ENCODE measurements around the gene WDR27. TPM values are rescaled to one million over a fixed set of nuclear protein-coding genes. Genes with fewer than 3 reads are reported as not detected.

WDR27 gene
- total and polyA plus RNA-seq, 10 donors: 17.6 to 69.5 (median 45.7) TPM

- intact Hi-C loops (cut with DNase I; ENCODE audit: low total_unique reads): no loop called here
- WGBS, 5 donors: 95 to 97% (median 95%) methylated on average over 11 of the region's 11 CpGs
- Histone ChIP-seq H3K4me1 (peaks cover 0 to 19% (median 6%) of the 10 kb centered on the region in 6 donors), H3K4me3 (no peak overlapping the region), H3K36me3 (peaks cover 0 to 25% (median 6%) of the 10 kb centered on the region in 6 donors), H3K27ac (no peak overlapping the region), H3K9me3 (no peaks in the 10 kb centered on the region), H3K27me3 (replicated peaks in 1 of 7) (no peaks in the 10 kb centered on the region)
- no peak for TF ChIP-seq POLR2A (IDR thresholded peaks at IDR 0.05)
- TF ChIP-seq CTCF (IDR thresholded peaks at IDR 0.05 in 8 of 11, conservative IDR thresholded peaks at IDR 0.05 in 3 of 11): no peak
- no peak for TF ChIP-seq POLR2AphosphoS5 (IDR thresholded peaks at IDR 0.05)
- DNase-seq: no peak
Observed at GRCh38 chr6:169652896-169653295, 48.9 kb downstream of the WDR27 start.

- peaks cover 0 to 11% (median 0%) of the 10 kb centered on the region in 6 donors for H3K36me3 ChIP-seq
- H3K27me3 ChIP-seq (replicated peaks in 1 of 7): no peaks in the 10 kb centered on the region
- no peak overlapping the region for H3K4me3 ChIP-seq
- H3K9me3 ChIP-seq: no peaks in the 10 kb centered on the region
- H3K27ac ChIP-seq: no peak overlapping the region
- intact Hi-C loops (cut with DNase I; ENCODE audit: low total_unique reads): no loop called here
- no peak for TF ChIP-seq POLR2A (IDR thresholded peaks at IDR 0.05)
- TF ChIP-seq CTCF (IDR thresholded peaks at IDR 0.05 in 8 of 11, conservative IDR thresholded peaks at IDR 0.05 in 3 of 11): no peak
- TF ChIP-seq POLR2AphosphoS5 (IDR thresholded peaks at IDR 0.05): no peak
- H3K4me1 ChIP-seq: peaks cover 0 to 19% (median 6%) of the 10 kb centered on the region in 6 donors
- whole genome bisulfite sequencing, 5 donors: 91 to 96% (median 95%) methylated on average over 12 of the region's 12 CpGs
- DNase-seq: no peak
Observed at GRCh38 chr6:169651498-169651897, 50.3 kb downstream of the WDR27 start.

- Histone ChIP-seq H3K36me3 (peaks cover 0 to 8% (median 0%) of the 10 kb centered on the region in 6 donors), H3K9me3 (no peaks in the 10 kb centered on the region), H3K4me3 (no peak overlapping the region), H3K27ac (no peak overlapping the region), H3K27me3 (replicated peaks in 1 of 7) (no peaks in the 10 kb centered on the region), H3K4me1 (peaks cover 0 to 19% (median 6%) of the 10 kb centered on the region in 6 donors)
- no peak for TF ChIP-seq CTCF (IDR thresholded peaks at IDR 0.05 in 8 of 11, conservative IDR thresholded peaks at IDR 0.05 in 3 of 11)
- TF ChIP-seq POLR2A (IDR thresholded peaks at IDR 0.05): no peak
- no peak for TF ChIP-seq POLR2AphosphoS5 (IDR thresholded peaks at IDR 0.05)
- no peak for DNase-seq
- intact Hi-C loops (cut with DNase I; ENCODE audit: low total_unique reads): no loop called here
- 94 to 100% (median 97%) methylated on average over 4 to 6 of the region's 6 CpGs for WGBS, 5 donors
Observed at GRCh38 chr6:169650959-169651292, 50.9 kb downstream of the WDR27 start.

GRCh38 chr6:169650241-169650958 is 51.4 kb downstream of the WDR27 start:
- intact Hi-C loops (cut with DNase I; ENCODE audit: low total_unique reads): no loop called here
- H3K9me3 ChIP-seq: no peaks in the 10 kb centered on the region
- H3K27ac ChIP-seq: no peak overlapping the region
- H3K4me3 ChIP-seq: no peak overlapping the region
- no peaks in the 10 kb centered on the region for H3K27me3 ChIP-seq (replicated peaks in 1 of 7)
- 91 to 97% (median 96%) methylated on average over 3 of the region's 3 CpGs for WGBS, 5 donors
- DNase-seq: no peak
- peaks cover 0 to 14% (median 5%) of the 10 kb centered on the region in 6 donors for H3K4me1 ChIP-seq
- H3K36me3 ChIP-seq: peaks cover 0 to 8% (median 0%) of the 10 kb centered on the region in 6 donors
- TF ChIP-seq POLR2AphosphoS5 (IDR thresholded peaks at IDR 0.05): no peak
- TF ChIP-seq CTCF (IDR thresholded peaks at IDR 0.05 in 8 of 11, conservative IDR thresholded peaks at IDR 0.05 in 3 of 11): no peak
- TF ChIP-seq POLR2A (IDR thresholded peaks at IDR 0.05): no peak

Data from spleen (tissue), 11 donors.